IPS DF 6.9 (cell line): ENCODE measurements around the gene SSH2.

ENCODE experiments used
- DNase-seq: peaks from one replicate; pipeline ENCODE4 v3.0.0-alpha.2; 2013; ENCODE audit warnings: low read depth, low spot score
- H3K27ac ChIP-seq: one replicate; pipeline ENCODE4 v1.5.1; 2013; ENCODE audit warnings: low read length, control low read depth
- H3K27me3 ChIP-seq: 2 replicates; pipeline ENCODE4 v1.6.1; 2013; ENCODE audit warnings: mild to moderate bottlenecking, low read length; ENCODE audit not compliant: control insufficient read depth, insufficient read depth
- H3K36me3 ChIP-seq: 2 replicates; pipeline ENCODE4 v1.6.1; 2013; ENCODE audit warnings: low read length; ENCODE audit not compliant: control insufficient read depth, insufficient read depth
- H3K4me1 ChIP-seq: 2 replicates; pipeline ENCODE4 v1.6.1; 2013; ENCODE audit warnings: low read length; ENCODE audit not compliant: control insufficient read depth, insufficient read depth
- H3K4me3 ChIP-seq: 2 replicates; pipeline ENCODE4 v1.5.1; 2013; ENCODE audit warnings: mild to moderate bottlenecking, low read length
- H3K9me3 ChIP-seq: 2 replicates; pipeline ENCODE4 v1.6.1; 2013; ENCODE audit warnings: low read length, inconsistent platforms; ENCODE audit not compliant: control insufficient read depth, insufficient read depth
- WGBS: extraction: QIAGEN DNeasy Blood & Tissue Kit; methylation state at CpG from one replicate; pipeline ENCODE4 v1.1.7; 2013; ENCODE audit warnings: mixed read lengths, missing lambda C conversion rate; ENCODE audit not compliant: insufficient read length, insufficient coverage; 5-methylcytosine and 5-hydroxymethylcytosine counted together

Gene SSH2

DNA sequence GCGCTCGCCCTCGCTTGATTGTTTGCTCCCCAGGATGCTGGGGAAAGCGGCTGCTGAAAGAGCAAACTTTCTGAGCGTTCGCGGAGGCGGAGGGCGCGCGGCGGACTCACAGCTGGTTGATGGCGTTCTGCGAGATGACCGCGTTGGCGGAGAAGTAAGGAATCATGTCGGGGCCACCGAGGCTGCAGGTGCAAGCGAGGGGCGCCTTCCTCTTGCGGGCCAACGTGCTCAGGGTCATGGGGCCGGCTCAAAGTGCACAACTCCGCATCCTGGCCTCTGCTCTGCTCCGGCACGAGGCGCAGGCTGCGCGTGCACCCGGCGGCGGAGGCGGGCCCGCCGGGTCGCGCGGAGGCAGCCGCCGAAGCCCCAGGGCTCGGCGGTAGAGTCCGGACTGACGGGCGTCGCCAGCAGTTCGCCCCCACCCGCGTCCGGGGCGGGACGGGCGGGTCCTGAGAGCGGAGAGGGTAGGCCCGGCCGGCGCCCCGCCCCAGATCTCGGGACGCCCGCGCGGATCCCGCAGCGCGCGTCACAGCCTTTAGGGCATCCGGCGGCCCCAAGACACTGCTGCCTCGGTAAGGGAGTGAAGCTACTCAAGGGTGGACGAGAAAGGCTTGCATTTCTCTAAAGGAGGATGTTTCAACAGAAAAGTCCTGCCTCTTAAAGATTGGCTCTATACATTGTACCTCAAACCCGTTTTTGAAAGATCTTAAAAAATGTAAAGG lies 168.8 kb downstream of the SSH2 start:
- no peak overlapping the region for H3K27ac ChIP-seq
- no CpG with 5 or more reads among the region's 73 CpGs for WGBS

DNA sequence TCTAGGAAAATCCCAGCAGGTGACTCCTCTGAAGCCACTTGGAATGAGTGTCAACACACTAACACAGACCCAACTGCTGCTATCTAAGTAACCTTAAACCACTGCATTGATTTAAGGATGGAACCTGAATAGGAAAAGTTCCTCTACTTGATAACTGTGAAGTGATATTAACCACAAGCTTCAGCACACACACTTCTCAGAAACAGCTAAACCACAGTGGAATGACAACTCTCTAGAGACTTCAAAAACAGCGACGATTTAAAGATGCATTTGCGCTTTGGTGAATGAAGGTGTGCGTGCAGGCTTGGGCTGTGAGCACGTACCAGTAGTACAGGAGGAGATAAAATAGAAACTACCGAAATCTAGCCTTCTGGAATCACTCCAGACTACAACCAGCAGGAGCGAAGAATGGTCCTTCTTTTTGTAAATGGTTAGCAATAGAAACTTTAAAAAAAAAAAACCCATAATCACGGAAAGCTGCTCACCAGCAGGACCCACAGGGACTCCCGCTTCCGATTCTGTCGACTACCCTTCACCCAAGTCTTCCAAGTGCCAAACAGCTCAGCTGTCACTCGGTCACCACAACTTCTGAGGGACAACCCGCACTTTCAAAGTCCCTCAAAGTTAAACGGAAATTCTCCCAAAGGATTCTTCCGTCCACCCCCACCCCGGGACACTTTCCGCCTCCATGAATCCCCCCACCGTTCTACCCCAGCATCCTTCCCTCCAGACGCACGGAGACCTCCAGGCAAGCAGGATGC lies 169.6 kb downstream of the SSH2 start:
- WGBS, result no CpG with 5 or more reads among the region's 20 CpGs
- Histone ChIP-seq H3K4me3 (peak overlapping the region; percentile 58; the same call in 1 of the 2 replicates), H3K27me3 (no peaks in the 10 kb centered on the region), H3K9me3 (no peaks in the 10 kb centered on the region), H3K4me1 (no peaks in the 10 kb centered on the region), H3K27ac (no peak overlapping the region), H3K36me3 (no peaks in the 10 kb centered on the region)
- DNase-seq, result no peak

More for the DNA sequence above, 168.8 kb downstream of the SSH2 start:
- peak overlapping the region; percentile 58 for H3K4me3 ChIP-seq
- no peaks in the 10 kb centered on the region for H3K36me3 ChIP-seq
- H3K27me3 ChIP-seq, result no peaks in the 10 kb centered on the region
- no peak for DNase-seq
- no peaks in the 10 kb centered on the region for H3K4me1 ChIP-seq
- no peaks in the 10 kb centered on the region for H3K9me3 ChIP-seq

DNA sequence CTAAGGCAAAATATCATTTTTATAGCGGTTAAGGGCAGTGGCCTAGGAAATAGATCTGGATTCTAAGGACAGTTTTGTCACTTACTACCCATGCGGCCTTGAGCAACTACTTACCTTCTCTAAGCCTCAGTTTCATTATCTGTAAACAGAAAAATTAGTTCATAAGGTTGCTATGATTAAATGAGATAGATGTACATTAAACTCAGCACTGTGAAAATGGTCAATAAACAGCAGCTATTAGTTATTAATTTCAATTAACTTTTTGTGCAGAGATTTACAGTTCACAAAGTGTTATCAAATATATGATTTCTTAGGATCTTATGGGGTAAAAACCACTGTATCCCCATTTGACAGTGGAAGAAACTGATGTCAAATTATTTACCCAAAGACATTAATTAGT lies 171.8 kb downstream of the SSH2 start:
- H3K9me3 ChIP-seq, result no peaks in the 10 kb centered on the region
- WGBS, result no CpG with 5 or more reads among the region's 2 CpGs
- no peak overlapping the region for H3K4me3 ChIP-seq
- H3K27ac ChIP-seq, result no peak overlapping the region
- no peaks in the 10 kb centered on the region for H3K27me3 ChIP-seq
- H3K4me1 ChIP-seq, result no peaks in the 10 kb centered on the region
- DNase-seq, result no peak
- no peaks in the 10 kb centered on the region for H3K36me3 ChIP-seq

DNA sequence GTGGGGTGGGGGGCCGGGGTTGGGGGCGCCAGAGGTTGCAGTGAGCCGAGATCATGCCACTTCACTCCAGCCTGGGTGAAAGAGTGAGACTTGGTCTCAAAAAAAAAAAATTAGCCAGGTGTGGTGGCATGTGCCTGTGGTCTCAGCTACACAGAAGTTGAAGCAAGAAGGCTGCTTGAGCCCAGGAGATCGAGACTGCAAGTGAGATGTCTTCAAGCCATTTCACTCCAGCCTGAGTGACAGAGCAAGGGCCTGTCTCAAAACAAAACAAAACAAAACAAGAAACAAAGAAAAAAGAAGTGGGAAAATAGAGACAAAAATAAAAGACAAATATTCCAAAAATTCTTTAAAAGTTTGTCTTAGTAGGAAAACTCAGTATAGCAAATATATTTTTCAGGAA lies 172.2 kb downstream of the SSH2 start:
- Histone ChIP-seq H3K27me3 (no peaks in the 10 kb centered on the region), H3K4me3 (no peak overlapping the region), H3K9me3 (no peaks in the 10 kb centered on the region), H3K4me1 (no peaks in the 10 kb centered on the region), H3K27ac (no peak overlapping the region), H3K36me3 (no peaks in the 10 kb centered on the region)
- DNase-seq, result no peak
- WGBS, result no CpG with 5 or more reads among the region's 4 CpGs

DNA sequence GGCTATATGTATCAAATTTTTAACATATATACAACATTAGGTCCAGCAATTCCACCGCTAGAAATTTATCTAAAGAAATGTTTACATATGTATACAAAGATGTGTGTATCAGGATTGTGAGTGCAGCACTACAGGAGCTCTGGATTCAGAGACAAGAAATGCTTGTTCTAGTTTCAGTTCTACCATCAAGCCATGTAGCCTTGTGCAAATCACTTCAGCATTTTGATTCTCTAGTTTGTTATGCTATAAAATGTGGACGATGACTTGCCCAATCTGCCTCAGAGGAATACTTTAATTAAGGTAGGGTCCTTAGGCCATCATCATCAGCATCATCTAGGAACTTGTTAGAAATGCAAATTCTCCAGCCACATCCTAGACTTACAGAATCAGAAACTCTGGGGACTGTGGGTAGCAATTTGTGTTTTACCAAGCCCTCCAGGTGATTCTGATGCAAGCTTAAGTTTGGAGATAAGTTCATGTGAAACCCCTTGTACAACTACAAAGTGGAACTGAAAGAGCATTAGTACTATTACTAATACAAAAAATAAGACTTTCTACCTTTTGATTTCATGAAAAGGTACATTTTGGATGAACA lies 176.1 kb downstream of the SSH2 start:
- H3K27me3 ChIP-seq, result no peaks in the 10 kb centered on the region
- H3K4me3 ChIP-seq, result no peak overlapping the region
- no peaks in the 10 kb centered on the region for H3K9me3 ChIP-seq
- no peaks in the 10 kb centered on the region for H3K4me1 ChIP-seq
- no CpG with 5 or more reads among the region's 2 CpGs for WGBS
- no peak overlapping the region for H3K27ac ChIP-seq
- no peak for DNase-seq
- no peaks in the 10 kb centered on the region for H3K36me3 ChIP-seq

DNA sequence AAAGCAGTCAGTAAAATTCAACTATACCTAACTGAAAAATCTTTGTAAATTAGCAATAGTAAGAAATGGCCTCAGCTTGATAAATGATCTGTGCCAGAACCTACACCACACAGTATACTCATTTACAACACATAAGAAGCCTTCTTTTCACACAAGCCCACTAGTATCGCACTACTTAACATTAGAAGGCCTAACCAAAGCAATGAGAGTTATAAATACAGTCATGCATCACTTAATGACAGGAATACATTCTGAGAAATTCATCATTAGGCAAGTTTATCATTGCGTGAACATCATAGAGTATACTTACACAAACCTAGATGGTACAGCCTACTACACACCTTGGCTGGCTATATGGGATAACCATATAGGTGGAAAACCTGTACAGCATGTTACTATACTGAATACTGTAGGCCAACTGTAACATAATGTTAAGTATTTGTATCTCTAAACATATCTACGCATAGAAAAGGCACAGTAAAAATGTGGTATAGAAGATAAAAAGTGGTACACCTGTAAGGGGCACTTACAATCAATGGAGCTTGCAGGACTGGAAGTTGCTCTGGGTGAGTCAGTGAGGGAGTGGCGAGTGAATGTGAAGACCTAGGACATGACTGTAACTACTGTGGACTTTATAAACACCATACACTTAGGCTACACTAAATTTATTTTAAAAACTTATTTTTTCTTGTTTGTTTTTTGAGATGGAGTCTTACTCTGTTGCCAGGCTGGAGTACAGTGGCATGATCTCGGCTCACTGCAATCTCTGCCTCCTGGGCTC lies 180.8 kb downstream of the SSH2 start:
- no peak overlapping the region for H3K27ac ChIP-seq
- H3K4me1 ChIP-seq, result no peaks in the 10 kb centered on the region
- no peaks in the 10 kb centered on the region for H3K9me3 ChIP-seq
- H3K36me3 ChIP-seq, result no peaks in the 10 kb centered on the region
- no peak for DNase-seq
- no peaks in the 10 kb centered on the region for H3K27me3 ChIP-seq
- no peak overlapping the region for H3K4me3 ChIP-seq
- no CpG with 5 or more reads among the region's 5 CpGs for WGBS

DNA sequence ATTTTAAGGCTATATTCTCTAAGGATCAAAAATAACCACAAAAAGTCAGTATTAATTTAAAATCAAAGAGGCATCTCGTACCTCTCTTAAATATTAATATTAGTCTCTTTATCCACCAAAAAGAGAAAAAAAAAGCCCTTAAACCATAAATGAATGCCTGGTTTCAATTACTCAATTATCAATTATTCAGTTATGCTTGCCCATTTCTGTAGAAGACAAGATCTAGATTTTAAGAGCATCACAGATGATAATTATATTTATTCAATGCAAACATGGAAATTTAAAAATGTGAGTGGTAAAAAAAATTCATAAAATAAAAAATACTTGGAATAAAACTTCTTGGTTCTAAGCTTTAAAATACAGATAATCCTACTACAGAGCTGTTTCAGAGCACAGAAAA lies 181.6 kb downstream of the SSH2 start:
- DNase-seq, result no peak
- H3K4me3 ChIP-seq, result no peak overlapping the region
- WGBS, result no CpG with 5 or more reads among the region's 1 CpG
- H3K27me3 ChIP-seq, result no peaks in the 10 kb centered on the region
- H3K9me3 ChIP-seq, result no peaks in the 10 kb centered on the region
- no peaks in the 10 kb centered on the region for H3K36me3 ChIP-seq
- no peaks in the 10 kb centered on the region for H3K4me1 ChIP-seq
- no peak overlapping the region for H3K27ac ChIP-seq

DNA sequence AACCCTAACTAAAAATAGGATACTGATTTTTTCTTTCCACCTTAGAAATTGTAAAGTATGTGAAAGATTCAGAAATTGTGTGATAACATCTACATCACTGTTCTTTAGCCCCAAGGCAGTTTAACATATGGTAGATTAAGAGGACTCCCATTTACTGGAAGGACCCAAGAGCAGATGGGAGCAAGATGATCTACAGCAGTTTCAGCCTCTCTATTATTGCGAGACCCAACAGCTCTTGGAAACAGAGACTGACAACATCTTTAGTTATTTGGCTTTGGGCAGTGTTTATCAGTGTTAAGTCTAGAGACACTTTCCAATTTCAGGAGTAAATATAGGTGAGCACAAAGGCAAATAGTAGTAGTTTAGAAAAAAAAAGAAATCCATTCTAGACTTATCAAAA lies 182.4 kb downstream of the SSH2 start:
- H3K27ac ChIP-seq, result no peak overlapping the region
- H3K9me3 ChIP-seq, result no peaks in the 10 kb centered on the region
- H3K4me1 ChIP-seq, result no peaks in the 10 kb centered on the region
- no peak for DNase-seq
- no peaks in the 10 kb centered on the region for H3K27me3 ChIP-seq
- WGBS, result no CpG with 5 or more reads among the region's 1 CpG
- H3K36me3 ChIP-seq, result no peaks in the 10 kb centered on the region
- H3K4me3 ChIP-seq, result no peak overlapping the region

DNA sequence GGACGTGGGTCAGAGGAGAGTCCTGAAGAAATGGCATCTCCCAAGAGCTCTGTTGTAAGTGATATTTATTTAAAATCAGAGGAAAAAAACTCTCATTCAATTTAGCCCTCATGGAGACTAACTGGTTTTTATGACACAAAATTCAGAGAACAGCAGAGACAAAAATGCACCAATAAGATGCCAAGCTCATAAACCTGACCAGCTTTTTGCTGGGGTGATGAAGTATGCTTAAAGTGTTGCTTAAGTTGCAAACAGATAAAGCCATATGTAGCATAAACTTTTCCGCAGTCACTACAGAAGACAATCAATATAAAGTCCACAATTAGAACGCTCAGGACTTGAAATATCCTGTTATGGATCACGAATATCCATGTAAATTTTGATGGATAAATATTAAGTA lies 183.4 kb downstream of the SSH2 start:
- Histone ChIP-seq H3K9me3 (no peaks in the 10 kb centered on the region), H3K36me3 (no peaks in the 10 kb centered on the region), H3K4me3 (no peak overlapping the region), H3K27ac (no peak overlapping the region), H3K27me3 (no peaks in the 10 kb centered on the region), H3K4me1 (no peaks in the 10 kb centered on the region)
- no CpG with 5 or more reads among the region's 4 CpGs for WGBS
- no peak for DNase-seq

DNA sequence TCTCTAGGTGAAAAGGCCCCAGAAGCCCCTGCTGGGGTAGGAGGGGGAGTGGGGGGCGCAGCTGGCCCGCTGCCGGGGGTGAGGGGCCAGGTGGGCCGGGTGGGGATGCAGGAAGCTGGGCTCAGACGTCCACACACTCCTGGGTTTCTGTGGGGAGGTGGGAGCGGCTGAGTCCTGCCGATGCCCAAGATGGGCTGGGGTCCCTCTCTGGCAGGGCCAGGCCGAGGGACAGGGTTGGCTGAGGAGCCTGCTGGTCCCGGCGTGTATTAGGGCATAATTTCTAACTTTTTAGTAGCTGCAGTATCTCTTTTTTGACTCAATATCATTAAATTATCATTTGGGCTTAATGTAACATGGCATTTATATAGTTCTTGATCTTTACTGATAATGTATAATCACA lies 185.9 kb downstream of the SSH2 start:
- no peak overlapping the region for H3K4me3 ChIP-seq
- no peaks in the 10 kb centered on the region for H3K36me3 ChIP-seq
- H3K4me1 ChIP-seq, result no peaks in the 10 kb centered on the region
- no peak overlapping the region for H3K27ac ChIP-seq
- no peaks in the 10 kb centered on the region for H3K9me3 ChIP-seq
- H3K27me3 ChIP-seq, result no peaks in the 10 kb centered on the region
- WGBS, result no CpG with 5 or more reads among the region's 10 CpGs
- no peak for DNase-seq
